IMR-90 (cell line): ENCODE data around the gene KCNF1. TPM values are rescaled to one million over a fixed set of nuclear protein-coding genes. Genes with fewer than 3 reads are reported as not detected.

Experiments used
- ATAC-seq: fragments of 200-7000 bp; cut with Tn5 transposase; 2 replicates; pipeline ENCODE4 v1.9.1; 2020; ENCODE audit warnings: low read depth, mild to moderate bottlenecking, moderate library complexity
- BruUV-seq: library from RNA; stranded (reverse); fragments of 400-500 nt; replicated peaks from 2 replicates; lab custom pipeline; 2021; lab: Mats Ljungman, UMichigan
- CTCF ChIA-PET: fragments of 300-600 bp; formaldehyde crosslinking; extraction: SDS; loops from one replicate; lab custom pipeline; 2021; ENCODE audit warnings: antibody characterized with exemption; lab: Yijun Ruan, JAX
- POLR2A ChIA-PET: fragments of 300-600 bp; sonication (Branson Sonifier 250); formaldehyde crosslinking; loops from one replicate; lab custom pipeline; 2022; ENCODE audit warnings: antibody characterized with exemption; ENCODE audit not compliant: unreplicated experiment; lab: Charles Lee
- DNase-seq: peaks from one replicate; pipeline ENCODE4 v3.0.0; 2013
- H2AFZ ChIP-seq: replicated peaks from 2 replicates; pipeline ENCODE3; 2013; ENCODE audit warnings: low read length, mild to moderate bottlenecking; ENCODE audit not compliant: poor library complexity
- H2AK5ac ChIP-seq: 2 replicates; pipeline ENCODE4 v1.6.1; 2013; ENCODE audit warnings: low read depth, low read length, inconsistent platforms
- H2AK9ac ChIP-seq: replicated peaks from 2 replicates; pipeline ENCODE3; 2013; ENCODE audit warnings: mild to moderate bottlenecking, low read depth, low read length, moderate library complexity; ENCODE audit not compliant: poor library complexity
- H2BK120ac ChIP-seq: 2 replicates; pipeline ENCODE4 v1.6.1; 2013; ENCODE audit warnings: low read depth, low read length, inconsistent platforms
- H2BK15ac ChIP-seq: 3 replicates; pipeline ENCODE4 v1.6.1; 2013; ENCODE audit warnings: low read depth, low read length, inconsistent platforms
- H2BK20ac ChIP-seq: 2 replicates; pipeline ENCODE4 v1.6.1; 2013; ENCODE audit warnings: low read depth, mild to moderate bottlenecking, inconsistent platforms, low read length, moderate library complexity
- H2BK5ac ChIP-seq: 2 replicates; pipeline ENCODE4 v1.6.1; 2013; ENCODE audit warnings: mild to moderate bottlenecking, low read depth, low read length, inconsistent platforms; ENCODE audit not compliant: poor library complexity, severe bottlenecking
- H3K14ac ChIP-seq: replicated peaks from 2 replicates; pipeline ENCODE4 v1.6.1; 2013; ENCODE audit warnings: low read depth, low read length, inconsistent platforms
- H3K18ac ChIP-seq: 2 replicates; pipeline ENCODE4 v1.6.1; 2013; ENCODE audit warnings: low read depth, low read length, control low read depth
- H3K23ac ChIP-seq: 2 replicates; pipeline ENCODE4 v1.6.1; 2013; ENCODE audit warnings: low read depth, low read length, inconsistent platforms
- H3K27ac ChIP-seq: 2 replicates; pipeline ENCODE4 v1.5.1; 2013; ENCODE audit warnings: mild to moderate bottlenecking, control low read depth, low read length; ENCODE audit not compliant: insufficient read depth
- H3K27me3 ChIP-seq: 2 replicates; pipeline ENCODE4 v1.6.1; 2013; ENCODE audit warnings: low read length; ENCODE audit not compliant: control insufficient read depth, insufficient read depth
- H3K36me3 ChIP-seq: 2 replicates; pipeline ENCODE4 v1.6.1; 2013; ENCODE audit warnings: low read length, mixed read lengths; ENCODE audit not compliant: control insufficient read depth, insufficient read depth
- H3K4ac ChIP-seq: 2 replicates; pipeline ENCODE4 v1.6.1; 2013; ENCODE audit warnings: low read depth, low read length, inconsistent platforms
- H3K4me1 ChIP-seq: 2 replicates; pipeline ENCODE4 v1.6.1; 2013; ENCODE audit warnings: low read length, mixed read lengths; ENCODE audit not compliant: control insufficient read depth, insufficient read depth
- H3K4me2 ChIP-seq: 2 replicates; pipeline ENCODE4 v1.6.1; 2013; ENCODE audit warnings: low read depth, mild to moderate bottlenecking, control low read depth, low read length, moderate library complexity
- H3K4me3 ChIP-seq: 2 replicates; pipeline ENCODE4 v1.5.1; 2013; ENCODE audit warnings: low read depth, mild to moderate bottlenecking, control low read depth, low read length, moderate library complexity; ENCODE audit not compliant: insufficient read depth
- H3K56ac ChIP-seq: 2 replicates; pipeline ENCODE4 v1.6.1; 2013; ENCODE audit warnings: low read length, inconsistent platforms; ENCODE audit not compliant: insufficient read depth; ENCODE audit errors: extremely low read depth
- H3K79me1 ChIP-seq, 2 experiments: 2 replicates each; pipeline ENCODE4 v1.6.1; 2013; ENCODE audit warnings: low read length in 2 of 2, inconsistent platforms in 1 of 2, low read depth in 1 of 2
- H3K9ac ChIP-seq: 2 replicates; pipeline ENCODE4 v1.6.1; 2013; ENCODE audit warnings: low read depth, low read length, control low read depth
- H3K9me1 ChIP-seq: 2 replicates; pipeline ENCODE4 v1.6.1; 2013; ENCODE audit warnings: low read length, inconsistent platforms; ENCODE audit not compliant: insufficient read depth
- H3K9me3 ChIP-seq: 2 replicates; pipeline ENCODE4 v1.6.1; 2013; ENCODE audit warnings: low read length; ENCODE audit not compliant: control insufficient read depth, insufficient read depth
- H4K20me1 ChIP-seq: 2 replicates; pipeline ENCODE4 v1.6.1; 2013; ENCODE audit warnings: low read length, inconsistent platforms; ENCODE audit not compliant: insufficient read depth
- H4K5ac ChIP-seq: 2 replicates; pipeline ENCODE4 v1.6.1; 2013; ENCODE audit warnings: mild to moderate bottlenecking, low read depth, low read length, control low read depth
- H4K8ac ChIP-seq, 2 experiments: 2 replicates each; pipeline ENCODE4 v1.6.1; 2013; ENCODE audit warnings: low read depth in 2 of 2, low read length in 2 of 2, control low read depth in 1 of 2, inconsistent platforms in 1 of 2
- H4K91ac ChIP-seq: 2 replicates; pipeline ENCODE4 v1.6.1; 2013; ENCODE audit warnings: low read depth, low read length, inconsistent platforms; ENCODE audit not compliant: insufficient read depth
- BHLHE40 ChIP-seq: fragments of 150-350 bp; IDR thresholded peaks from 2 replicates; pipeline ENCODE4 v1.6.1; 2016; ENCODE audit warnings: mild to moderate bottlenecking, low read depth, low read length
- CHD1 ChIP-seq: IDR thresholded peaks from 2 replicates; pipeline ENCODE4 v1.6.1; 2012; ENCODE audit warnings: low read depth, low read length, improper control_type of control experiment
- FOS ChIP-seq: fragments of 150-350 bp; IDR thresholded peaks from 2 replicates; pipeline ENCODE4 v1.6.1; 2016; ENCODE audit warnings: low read depth, low read length
- MAFK ChIP-seq: IDR thresholded peaks from 2 replicates; pipeline ENCODE4 v1.6.1; 2012; ENCODE audit warnings: low read depth, low read length, improper control_type of control experiment
- MAZ ChIP-seq: IDR thresholded peaks from 2 replicates; pipeline ENCODE4 v1.6.1; 2012; ENCODE audit warnings: low read depth, mild to moderate bottlenecking, low read length, improper control_type of control experiment, moderate library complexity, borderline replicate concordance
- RCOR1 ChIP-seq: IDR thresholded peaks from 2 replicates; pipeline ENCODE4 v1.6.1; 2012; ENCODE audit warnings: mild to moderate bottlenecking, low read length, improper control_type of control experiment; ENCODE audit not compliant: insufficient replicate concordance
- SMC3 ChIP-seq: fragments of 150-350 bp; IDR thresholded peaks from 2 replicates; pipeline ENCODE4 v1.6.1; 2016; ENCODE audit warnings: low read depth, mild to moderate bottlenecking, antibody characterized with exemption, low read length, moderate library complexity
- WGBS, 2 experiments: methylation state at CpG; one replicate each; pipeline versions ENCODE4 v1.1.5 to v1.1.7; 2013; ENCODE audit warnings: missing lambda C conversion rate in 2 of 2; ENCODE audit not compliant: insufficient read length in 1 of 2; ENCODE audit errors: extremely low coverage in 2 of 2; 5-methylcytosine and 5-hydroxymethylcytosine counted together
- dilution Hi-C: fragments of 300-500 bp; cut with HindIII; formaldehyde crosslinking; loops from one replicate; pipeline ENCODE4 v1.14.3; 2018; ENCODE audit warnings: low sequenced_read_pairs; ENCODE audit not compliant: unreplicated experiment
- in situ Hi-C: fragments of 300-500 bp; cut with MboI; formaldehyde crosslinking; loops from 3 replicates; pipeline ENCODE4 v1.14.3; 2019; ENCODE audit warnings: low sequenced_read_pairs, inconsistent platforms, mixed read lengths
- intact Hi-C: fragments of 100-400 bp; cut with micrococcal nuclease; formaldehyde crosslinking; loops from 2 replicates; pipeline ENCODE4 v1.10.0; 2022
- polyA plus RNA-seq, 3 experiments: library from polyadenylated mRNA; depleted of rRNA; stranded (reverse); fragments of >200 nt; gene quantifications; 2 replicates each; pipeline ENCODE4 v1.2.3, GENCODE V29; 2012; ENCODE audit warnings: low replicate concordance in 1 of 3
- total RNA-seq: library from RNA; depleted of rRNA; stranded (reverse); fragments of >200 nt; gene quantifications from 2 replicates; pipeline ENCODE4 v1.2.3, GENCODE V29; 2012
- TF ChIP-seq, protein P1 (sequence below): conservative IDR thresholded peaks from 2 replicates; pipeline ENCODE4 v1.5.1; 2012; ENCODE audit warnings: mild to moderate bottlenecking, low read depth, low read length, improper control_type of control experiment
- TF ChIP-seq, protein P2 (sequence below): fragments of 150-350 bp; IDR thresholded peaks from 2 replicates; pipeline ENCODE4 v1.6.1; 2017; ENCODE audit warnings: mild to moderate bottlenecking, antibody characterized with exemption, low read length, low read depth

The KCNF1 gene
- total and polyA plus RNA-seq, 2 of the 4 experiments (the other 2 are of a cell fraction) = 0.54 to 1.4 TPM

DNA sequence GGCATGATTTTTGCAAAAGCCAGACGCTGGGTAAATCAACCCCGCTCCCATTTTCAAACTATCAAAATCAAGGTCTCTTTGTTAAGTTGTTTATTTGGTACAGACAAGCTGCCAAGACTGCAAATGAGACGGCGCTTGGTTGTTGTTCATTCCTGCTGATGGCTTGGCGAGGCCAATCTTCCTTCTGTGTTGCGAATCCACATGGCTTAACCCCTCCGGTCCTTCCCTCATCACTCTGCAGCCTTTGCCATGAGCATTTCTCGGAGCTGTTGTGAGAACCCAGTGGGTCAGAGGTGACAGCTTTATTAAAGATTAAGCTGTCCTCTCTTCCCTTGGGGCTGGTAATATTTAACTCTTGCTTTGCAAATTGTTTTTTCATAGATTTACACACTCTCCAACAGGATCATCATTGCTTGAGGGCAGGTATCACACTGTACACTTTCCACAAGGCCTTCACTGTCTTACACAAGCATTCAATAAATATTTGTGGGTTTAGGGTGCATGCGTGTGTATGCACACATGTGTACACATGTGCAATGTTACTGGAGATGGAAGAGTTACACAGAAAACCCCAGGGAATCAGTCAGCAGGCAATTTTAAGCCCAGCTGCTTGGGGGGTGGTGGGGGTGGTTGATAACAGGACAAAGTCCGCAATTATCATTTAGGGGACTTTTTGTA lies 27.8 kb upstream of the KCNF1 start:
- Histone ChIP-seq H3K27me3 (peaks cover 20% of the 10 kb centered on the region), H3K79me1 (no peaks in the 10 kb centered on the region), H4K5ac (no peak overlapping the region), H2BK5ac (no peak overlapping the region), H3K9me1 (no peaks in the 10 kb centered on the region), H4K8ac (no peak overlapping the region), H4K20me1 (no peaks in the 10 kb centered on the region), H2AK5ac (no peak overlapping the region), H3K4me2 (no peak overlapping the region), H2AK9ac (no peak overlapping the region), H3K27ac (no peak overlapping the region), H3K4me1 (no peaks in the 10 kb centered on the region), H3K9me3 (no peaks in the 10 kb centered on the region), H3K9ac (no peak overlapping the region), H3K36me3 (no peaks in the 10 kb centered on the region), H2BK15ac (no peak overlapping the region), H2BK20ac (no peak overlapping the region), H2AFZ (no peak overlapping the region), H4K91ac (no peak overlapping the region), H3K56ac (no peak overlapping the region), H3K18ac (no peak overlapping the region), H3K23ac (no peak overlapping the region), H3K4ac (no peak overlapping the region), H3K4me3 (no peak overlapping the region), H3K14ac (no peak overlapping the region), H2BK120ac (no peak overlapping the region)
- dilution Hi-C loops (no loop called here), intact Hi-C loops (no loop called here), in situ Hi-C loops (no loop called here)
- ChIA-PET POLR2A (no interaction called here), CTCF (no interaction called here)
- no TSS peak for BruUV-seq
- no CpG with 5 or more reads among the region's 10 CpGs for WGBS, 2 experiments
- no peak for ATAC-seq
- no peak for TF ChIP-seq BHLHE40
- no peak for TF ChIP-seq MAFK
- no peak for TF ChIP-seq MAZ
- TF ChIP-seq FOS = no peak
- TF ChIP-seq, protein P1, sequence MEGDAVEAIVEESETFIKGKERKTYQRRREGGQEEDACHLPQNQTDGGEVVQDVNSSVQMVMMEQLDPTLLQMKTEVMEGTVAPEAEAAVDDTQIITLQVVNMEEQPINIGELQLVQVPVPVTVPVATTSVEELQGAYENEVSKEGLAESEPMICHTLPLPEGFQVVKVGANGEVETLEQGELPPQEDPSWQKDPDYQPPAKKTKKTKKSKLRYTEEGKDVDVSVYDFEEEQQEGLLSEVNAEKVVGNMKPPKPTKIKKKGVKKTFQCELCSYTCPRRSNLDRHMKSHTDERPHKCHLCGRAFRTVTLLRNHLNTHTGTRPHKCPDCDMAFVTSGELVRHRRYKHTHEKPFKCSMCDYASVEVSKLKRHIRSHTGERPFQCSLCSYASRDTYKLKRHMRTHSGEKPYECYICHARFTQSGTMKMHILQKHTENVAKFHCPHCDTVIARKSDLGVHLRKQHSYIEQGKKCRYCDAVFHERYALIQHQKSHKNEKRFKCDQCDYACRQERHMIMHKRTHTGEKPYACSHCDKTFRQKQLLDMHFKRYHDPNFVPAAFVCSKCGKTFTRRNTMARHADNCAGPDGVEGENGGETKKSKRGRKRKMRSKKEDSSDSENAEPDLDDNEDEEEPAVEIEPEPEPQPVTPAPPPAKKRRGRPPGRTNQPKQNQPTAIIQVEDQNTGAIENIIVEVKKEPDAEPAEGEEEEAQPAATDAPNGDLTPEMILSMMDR = no peak
- TF ChIP-seq, protein P2, sequence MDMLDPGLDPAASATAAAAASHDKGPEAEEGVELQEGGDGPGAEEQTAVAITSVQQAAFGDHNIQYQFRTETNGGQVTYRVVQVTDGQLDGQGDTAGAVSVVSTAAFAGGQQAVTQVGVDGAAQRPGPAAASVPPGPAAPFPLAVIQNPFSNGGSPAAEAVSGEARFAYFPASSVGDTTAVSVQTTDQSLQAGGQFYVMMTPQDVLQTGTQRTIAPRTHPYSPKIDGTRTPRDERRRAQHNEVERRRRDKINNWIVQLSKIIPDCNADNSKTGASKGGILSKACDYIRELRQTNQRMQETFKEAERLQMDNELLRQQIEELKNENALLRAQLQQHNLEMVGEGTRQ = no peak
- TF ChIP-seq RCOR1 = no peak
- no peak for TF ChIP-seq CHD1
- no peak for TF ChIP-seq SMC3
- no peak for DNase-seq
